HG03066 (cell line): ENCODE measurements around the gene ATXN1.
"Not testable (repeated sequence)": the region's sequence is repeated elsewhere in the genome, so short reads cannot be mapped to it uniquely, and the experiment has no call there.

Source experiments
- ATAC-seq: cut with Tn5 transposase; IDR thresholded peaks from one replicate; pipeline ENCODE4 v1.9.1; 2021; ENCODE audit warnings: low read depth; ENCODE audit not compliant: unreplicated experiment

Gene ATXN1

GRCh38 chr6:16470502-16471221, 290.6 kb downstream of the ATXN1 start:
- no peak for ATAC-seq

- ATAC-seq: no peak
Measured at GRCh38 chr6:16468991-16469615, 292.2 kb downstream of the ATXN1 start.

- no peak for ATAC-seq
Measured at GRCh38 chr6:16466800-16467553, 294.3 kb downstream of the ATXN1 start.

GRCh38 chr6:16464045-16464444, 297.2 kb downstream of the ATXN1 start:
- ATAC-seq: no peak

GRCh38 chr6:16463246-16463645, 298.0 kb downstream of the ATXN1 start:
- ATAC-seq: not testable (repeated sequence)

- no peak for ATAC-seq
Measured at GRCh38 chr6:16461491-16461890, 299.8 kb downstream of the ATXN1 start.

GRCh38 chr6:16459472-16459871, 301.8 kb downstream of the ATXN1 start:
- ATAC-seq: not testable (repeated sequence)

GRCh38 chr6:16452348-16452747, 308.9 kb downstream of the ATXN1 start:
- no peak for ATAC-seq

GRCh38 chr6:16450821-16451220, 310.4 kb downstream of the ATXN1 start:
- ATAC-seq: no peak

- ATAC-seq: no peak
Measured at GRCh38 chr6:16450285-16450684, 311.0 kb downstream of the ATXN1 start.

- no peak for ATAC-seq
Measured at GRCh38 chr6:16446273-16446672, 315.0 kb downstream of the ATXN1 start.

GRCh38 chr6:16442031-16442430, 319.2 kb downstream of the ATXN1 start:
- no peak for ATAC-seq

- no peak for ATAC-seq
Measured at GRCh38 chr6:16441262-16441661, 320.0 kb downstream of the ATXN1 start.

- no peak for ATAC-seq
Measured at GRCh38 chr6:16440636-16441212, 320.5 kb downstream of the ATXN1 start.

- ATAC-seq: no peak
Measured at GRCh38 chr6:16438718-16439591, 322.3 kb downstream of the ATXN1 start.

- ATAC-seq: no peak
Measured at GRCh38 chr6:16437984-16438383, 323.3 kb downstream of the ATXN1 start.

- no peak for ATAC-seq
Measured at GRCh38 chr6:16437095-16437494, 324.2 kb downstream of the ATXN1 start.

- ATAC-seq: no peak
Measured at GRCh38 chr6:16436550-16436949, 324.7 kb downstream of the ATXN1 start.

GRCh38 chr6:16434885-16435284, 326.4 kb downstream of the ATXN1 start:
- no peak for ATAC-seq

- no peak for ATAC-seq
Measured at GRCh38 chr6:16433338-16433890, 327.8 kb downstream of the ATXN1 start.
